Chondrocyte (in vitro differentiated cells): ENCODE results near the gene LIME1. TPM values are rescaled to one million over a fixed set of nuclear protein-coding genes. Genes with fewer than 3 reads are reported as not detected.

Experiments
- DNase-seq: peaks from one replicate; pipeline ENCODE4 v3.0.0; 2021; ENCODE audit warnings: mixed read lengths, low spot score
- H3K27ac Mint-ChIP-seq: one replicate; pipeline ENCODE4 v1.8.0; 2021; ENCODE audit warnings: mild to moderate bottlenecking, moderate library complexity, mixed read lengths; ENCODE audit not compliant: unreplicated experiment
- H3K27me3 Mint-ChIP-seq: 2 replicates; pipeline ENCODE4 v1.8.0; 2021; ENCODE audit warnings: low read depth, mixed read lengths
- H3K36me3 Mint-ChIP-seq: 2 replicates; pipeline ENCODE4 v1.8.0; 2021; ENCODE audit warnings: low read depth, mixed read lengths
- H3K4me1 Mint-ChIP-seq: 2 replicates; pipeline ENCODE4 v1.8.0; 2021; ENCODE audit warnings: low read depth, mild to moderate bottlenecking, mixed read lengths
- H3K4me3 Mint-ChIP-seq: one replicate; pipeline ENCODE4 v1.8.0; 2021; ENCODE audit warnings: mild to moderate bottlenecking, moderate library complexity, mixed read lengths; ENCODE audit not compliant: unreplicated experiment
- H3K9me3 Mint-ChIP-seq: 2 replicates; pipeline ENCODE4 v1.8.0; 2021; ENCODE audit warnings: low read depth, mixed read lengths
- total RNA-seq: library from RNA; stranded (reverse); gene quantifications from 3 replicates; pipeline ENCODE4 v1.2.1, GENCODE V29; 2021
- TF ChIP-seq, protein P1 (sequence below): fragments of 200-600 bp; sonication (generic); IDR thresholded peaks from 2 replicates; pipeline ENCODE4 v1.5.0; 2021; ENCODE audit warnings: antibody characterized with exemption, mild to moderate bottlenecking, moderate library complexity

Gene LIME1
- total RNA-seq, 1 donor from 2014 or later, result 6.8 TPM

DNA sequence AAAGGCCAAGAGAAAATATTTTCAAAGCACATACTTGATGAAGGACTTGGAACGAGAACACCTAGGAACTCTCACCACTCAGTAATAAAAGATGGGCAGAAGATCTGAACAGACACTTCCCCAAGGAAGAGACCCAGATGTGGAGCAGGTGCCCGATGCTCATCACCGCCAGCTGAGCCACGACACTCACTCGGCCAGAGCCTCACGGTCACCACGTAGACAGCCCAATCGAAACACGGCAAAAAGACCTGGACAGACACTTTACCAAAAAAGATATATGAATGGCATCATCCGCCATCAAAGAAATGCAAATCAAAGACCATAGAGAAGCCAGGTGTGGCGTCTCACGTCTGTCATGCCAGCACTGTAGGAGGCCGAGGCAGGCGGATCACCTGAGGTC, 44.7 kb downstream of the LIME1 start:
- DNase-seq, result no peak
- Mint-ChIP-seq H3K4me3 (no peak overlapping the region), H3K36me3 (no peaks in the 10 kb centered on the region), H3K27me3 (no peaks in the 10 kb centered on the region), H3K4me1 (no peaks in the 10 kb centered on the region), H3K27ac (no peak overlapping the region), H3K9me3 (no peaks in the 10 kb centered on the region)
- TF ChIP-seq, protein P1, sequence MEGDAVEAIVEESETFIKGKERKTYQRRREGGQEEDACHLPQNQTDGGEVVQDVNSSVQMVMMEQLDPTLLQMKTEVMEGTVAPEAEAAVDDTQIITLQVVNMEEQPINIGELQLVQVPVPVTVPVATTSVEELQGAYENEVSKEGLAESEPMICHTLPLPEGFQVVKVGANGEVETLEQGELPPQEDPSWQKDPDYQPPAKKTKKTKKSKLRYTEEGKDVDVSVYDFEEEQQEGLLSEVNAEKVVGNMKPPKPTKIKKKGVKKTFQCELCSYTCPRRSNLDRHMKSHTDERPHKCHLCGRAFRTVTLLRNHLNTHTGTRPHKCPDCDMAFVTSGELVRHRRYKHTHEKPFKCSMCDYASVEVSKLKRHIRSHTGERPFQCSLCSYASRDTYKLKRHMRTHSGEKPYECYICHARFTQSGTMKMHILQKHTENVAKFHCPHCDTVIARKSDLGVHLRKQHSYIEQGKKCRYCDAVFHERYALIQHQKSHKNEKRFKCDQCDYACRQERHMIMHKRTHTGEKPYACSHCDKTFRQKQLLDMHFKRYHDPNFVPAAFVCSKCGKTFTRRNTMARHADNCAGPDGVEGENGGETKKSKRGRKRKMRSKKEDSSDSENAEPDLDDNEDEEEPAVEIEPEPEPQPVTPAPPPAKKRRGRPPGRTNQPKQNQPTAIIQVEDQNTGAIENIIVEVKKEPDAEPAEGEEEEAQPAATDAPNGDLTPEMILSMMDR, result no peak

DNA sequence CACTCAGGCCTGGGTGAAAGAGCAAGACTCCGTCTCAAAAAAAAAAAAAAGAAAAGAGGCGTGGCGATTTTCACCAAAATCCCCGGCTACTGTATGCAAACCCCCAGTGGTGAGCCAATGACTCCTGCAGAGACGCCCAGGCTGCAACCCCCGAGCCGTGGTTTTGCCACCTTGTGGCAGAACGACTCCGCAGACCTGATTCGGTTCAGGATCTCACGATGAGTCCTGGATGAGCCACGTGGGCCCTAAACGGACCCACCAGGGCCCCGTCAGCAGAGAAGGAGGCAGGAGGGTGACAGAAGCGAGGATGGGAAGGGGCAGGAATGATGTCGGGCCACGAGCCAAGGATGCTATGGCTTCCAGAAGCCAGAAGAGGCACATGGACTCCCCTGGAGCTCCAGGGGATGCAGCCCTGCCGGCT, 45.6 kb downstream of the LIME1 start:
- H3K36me3 Mint-ChIP-seq, result no peaks in the 10 kb centered on the region
- no peak overlapping the region for H3K27ac Mint-ChIP-seq
- no peaks in the 10 kb centered on the region for H3K9me3 Mint-ChIP-seq
- no peak overlapping the region for H3K4me3 Mint-ChIP-seq
- H3K4me1 Mint-ChIP-seq, result no peaks in the 10 kb centered on the region
- TF ChIP-seq, protein P1, result no peak
- no peaks in the 10 kb centered on the region for H3K27me3 Mint-ChIP-seq
- no peak for DNase-seq

DNA sequence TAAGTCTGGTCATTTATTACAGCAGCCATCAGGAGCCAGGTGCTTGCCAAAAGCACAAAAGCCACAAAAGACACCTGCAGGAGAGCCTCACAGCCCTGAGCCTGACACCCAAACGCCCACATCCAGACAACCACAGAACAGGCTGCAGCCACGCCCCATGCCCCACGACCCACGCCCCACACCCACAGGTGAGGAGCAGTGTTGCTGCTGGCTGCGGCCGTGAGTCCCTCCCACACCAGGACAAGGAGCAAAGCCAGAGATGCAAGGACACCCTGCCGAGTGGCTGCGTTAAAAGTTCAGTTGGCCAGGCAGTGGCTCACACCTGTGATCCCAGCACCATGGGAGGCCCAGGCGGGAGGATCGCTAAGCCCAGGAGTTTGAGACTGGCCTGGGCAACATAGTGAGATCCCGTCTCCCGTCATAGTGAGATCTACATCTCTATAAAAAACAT, 46.1 kb downstream of the LIME1 start:
- Mint-ChIP-seq H3K27ac (no peak overlapping the region), H3K36me3 (no peaks in the 10 kb centered on the region), H3K9me3 (no peaks in the 10 kb centered on the region), H3K4me1 (no peaks in the 10 kb centered on the region), H3K4me3 (no peak overlapping the region), H3K27me3 (no peaks in the 10 kb centered on the region)
- DNase-seq, result no peak
- TF ChIP-seq, protein P1, result no peak

DNA sequence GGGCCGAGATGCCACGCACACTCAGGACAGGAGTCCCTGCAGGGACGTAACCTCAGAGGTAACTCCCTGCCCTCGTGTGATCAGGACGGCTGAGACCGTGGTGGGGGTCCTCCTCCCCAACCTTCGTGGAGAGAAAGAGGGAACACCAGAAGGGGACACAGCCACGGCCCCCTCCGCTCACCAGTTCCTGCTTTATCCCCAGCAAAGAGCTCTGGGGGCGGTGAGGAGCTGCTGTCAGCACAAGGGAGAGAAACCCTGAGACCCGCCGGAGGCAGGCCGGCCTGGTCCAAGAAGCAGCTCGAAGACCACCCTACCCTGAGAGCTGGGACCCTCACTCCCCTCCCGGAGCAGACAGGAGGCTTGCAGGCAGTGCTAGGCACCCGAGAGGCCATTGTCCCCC, 47.5 kb downstream of the LIME1 start:
- no peak overlapping the region for H3K27ac Mint-ChIP-seq
- H3K4me3 Mint-ChIP-seq, result no peak overlapping the region

DNA sequence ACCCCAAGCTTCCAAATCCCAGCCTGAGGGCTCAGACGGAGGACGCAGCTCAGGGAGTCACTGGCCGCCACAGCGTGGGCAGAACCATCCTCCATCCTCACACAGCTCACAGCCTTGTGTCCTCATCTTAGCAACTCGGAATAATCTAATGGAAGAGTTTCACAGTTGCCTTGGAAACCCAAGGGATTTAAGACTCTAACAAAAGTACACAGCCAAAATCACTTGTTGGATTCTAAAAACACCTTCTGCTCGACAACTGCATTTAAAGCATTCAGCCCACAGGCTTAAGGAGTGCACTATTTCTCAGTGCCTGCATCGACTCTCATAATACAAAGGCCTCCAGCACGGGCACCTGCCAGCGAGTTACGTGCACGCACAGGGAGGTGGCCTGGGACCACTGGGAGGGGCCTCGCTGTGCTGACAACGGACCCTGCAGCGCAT, 49.2 kb downstream of the LIME1 start:
- no peak for DNase-seq
- H3K27ac Mint-ChIP-seq, result no peak overlapping the region
- no peak overlapping the region for H3K4me3 Mint-ChIP-seq
- H3K27me3 Mint-ChIP-seq, result no peaks in the 10 kb centered on the region
- H3K9me3 Mint-ChIP-seq, result no peaks in the 10 kb centered on the region
- TF ChIP-seq, protein P1, result no peak
- no peaks in the 10 kb centered on the region for H3K4me1 Mint-ChIP-seq
- peaks cover 2% of the 10 kb centered on the region for H3K36me3 Mint-ChIP-seq

More for the DNA sequence above, 47.5 kb downstream of the LIME1 start:
- H3K27me3 Mint-ChIP-seq, result no peaks in the 10 kb centered on the region
- no peak for DNase-seq
- no peaks in the 10 kb centered on the region for H3K4me1 Mint-ChIP-seq
- peaks cover 2% of the 10 kb centered on the region for H3K36me3 Mint-ChIP-seq
- TF ChIP-seq, protein P1, result no peak
- H3K9me3 Mint-ChIP-seq, result no peaks in the 10 kb centered on the region
